Measurements from ENCODE around the gene ETV6. TPM values are rescaled to one million over a fixed set of nuclear protein-coding genes. Genes with fewer than 3 reads are reported as not detected.

ETV6 gene
- total and polyA plus RNA-seq, 2 of the 8 experiments (the other 6 are each of a cell fraction or from before 2014, with no cell fraction given) = 5.5 to 23.9 TPM

DNA sequence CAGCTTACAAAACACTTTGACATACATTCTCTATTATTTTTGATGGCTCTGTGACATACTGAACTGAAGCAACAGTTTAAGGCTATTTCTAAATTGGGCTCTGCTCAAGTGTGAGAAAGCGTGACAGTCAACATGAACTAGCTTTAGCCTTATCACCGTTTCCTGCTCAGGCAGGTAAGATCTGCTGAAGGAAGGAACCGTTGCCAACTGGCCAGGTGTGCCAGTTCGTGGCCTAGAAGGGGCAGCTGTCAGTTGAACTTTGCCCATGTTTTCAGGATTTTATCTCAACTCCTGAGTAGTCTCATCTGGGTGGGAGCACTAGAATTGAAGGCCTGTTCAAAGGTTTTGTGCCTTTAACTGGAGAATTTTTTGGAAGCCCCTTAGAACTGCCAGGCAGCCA is 79.5 kb downstream of the ETV6 start (continued):
- TF ChIP-seq JUN (IDR thresholded peaks at IDR 0.05; ENCODE audit: low read depth, low read length) = no peak
- TF ChIP-seq RFX5 (IDR thresholded peaks at IDR 0.05; ENCODE audit: borderline replicate concordance, low read depth, low read length) = no peak
- TF ChIP-seq CBX8 (IDR thresholded peaks at IDR 0.05; ENCODE audit: borderline replicate concordance, low read depth, low read length) = no peak

Data from H1 (cell line).